Hepatocyte (in vitro differentiated cells): ENCODE data around the gene PPP4R3C. TPM values are rescaled to one million over a fixed set of nuclear protein-coding genes. Genes with fewer than 3 reads are reported as not detected.
"Not testable (repeated sequence)": the region's sequence is repeated elsewhere in the genome, so short reads cannot be mapped to it uniquely, and the experiment has no call there.

Source experiments
- DNase-seq: peaks from one replicate; pipeline ENCODE4 v3.0.0-alpha.2; 2016; ENCODE audit warnings: low spot score
- H2AFZ ChIP-seq: fragments of 200-600 bp; sonication (generic); 2 replicates; pipeline ENCODE4 v1.6.0; 2016; ENCODE audit warnings: antibody characterized with exemption, mild to moderate bottlenecking
- H3K27ac ChIP-seq: fragments of 200-600 bp; sonication (generic); 2 replicates; pipeline ENCODE4 v1.5.1; 2016; ENCODE audit warnings: mild to moderate bottlenecking
- H3K27me3 ChIP-seq: fragments of 200-600 bp; sonication (generic); 2 replicates; pipeline ENCODE4 v1.6.1; 2016
- H3K36me3 ChIP-seq: fragments of 200-600 bp; sonication (generic); replicated peaks from 2 replicates; pipeline ENCODE4 v1.5.1; 2016; ENCODE audit warnings: low read depth; ENCODE audit not compliant: insufficient read depth
- H3K4me1 ChIP-seq: fragments of 200-600 bp; sonication (generic); 2 replicates; pipeline ENCODE4 v1.5.1; 2016; ENCODE audit warnings: mild to moderate bottlenecking, moderate library complexity; ENCODE audit not compliant: insufficient read depth
- H3K4me2 ChIP-seq: fragments of 200-600 bp; sonication (generic); 2 replicates; pipeline ENCODE4 v1.6.0; 2016
- H3K4me3 ChIP-seq: fragments of 200-600 bp; sonication (generic); 2 replicates; pipeline ENCODE4 v1.5.1; 2016; ENCODE audit warnings: mild to moderate bottlenecking
- H3K79me2 ChIP-seq: fragments of 200-600 bp; sonication (generic); 2 replicates; pipeline ENCODE4 v1.6.0; 2017; ENCODE audit warnings: mild to moderate bottlenecking
- H3K9me2 ChIP-seq: fragments of 200-600 bp; sonication (generic); replicated peaks from 2 replicates; pipeline ENCODE4 v1.6.0; 2017; ENCODE audit warnings: mild to moderate bottlenecking; ENCODE audit not compliant: insufficient read depth
- H3K9me3 ChIP-seq: fragments of 200-600 bp; sonication (generic); 2 replicates; pipeline ENCODE4 v1.5.1; 2016; ENCODE audit warnings: low read depth, mild to moderate bottlenecking
- H4K20me1 ChIP-seq: fragments of 200-600 bp; sonication (generic); 2 replicates; pipeline ENCODE4 v1.6.0; 2016; ENCODE audit warnings: mild to moderate bottlenecking; ENCODE audit not compliant: insufficient read depth, poor library complexity, severe bottlenecking
- EZH2 ChIP-seq: fragments of 200-600 bp; sonication (generic); IDR thresholded peaks from 2 replicates; pipeline ENCODE4 v1.6.1; 2016; ENCODE audit warnings: antibody characterized with exemption, mild to moderate bottlenecking, borderline replicate concordance
- EZH2phosphoT487 ChIP-seq: fragments of 200-600 bp; sonication (generic); IDR thresholded peaks from one replicate; pipeline ENCODE4 v1.6.1; 2018; ENCODE audit warnings: antibody characterized with exemption, mild to moderate bottlenecking, low read depth, moderate library complexity; ENCODE audit not compliant: unreplicated experiment, severe bottlenecking
- WGBS: methylation state at CpG from one replicate; pipeline ENCODE4 v1.1.6; 2016; ENCODE audit warnings: low lambda C conversion rate; ENCODE audit errors: missing lambda C conversion rate; 5-methylcytosine and 5-hydroxymethylcytosine counted together
- polyA plus RNA-seq: library from polyadenylated mRNA; unstranded; fragments of >200 nt; fragmentation: Nextera tagmentation; extraction: Ambion mirVana; gene quantifications from 2 replicates; pipeline ENCODE4 v1.2.1, GENCODE V29; 2016
- total RNA-seq: library from RNA; depleted of rRNA; stranded (reverse); fragments of >200 nt; gene quantifications from 2 replicates; pipeline ENCODE4 v1.2.3, GENCODE V29; 2014
- TF ChIP-seq, protein P1 (sequence below): fragments of 200-600 bp; sonication (generic); IDR thresholded peaks from 2 replicates; pipeline ENCODE4 v1.5.1; 2016; ENCODE audit warnings: antibody characterized with exemption, mild to moderate bottlenecking; ENCODE audit not compliant: poor library complexity

The PPP4R3C gene
- total and polyA plus RNA-seq, 2 experiments from 2014 or later = not detected

DNA sequence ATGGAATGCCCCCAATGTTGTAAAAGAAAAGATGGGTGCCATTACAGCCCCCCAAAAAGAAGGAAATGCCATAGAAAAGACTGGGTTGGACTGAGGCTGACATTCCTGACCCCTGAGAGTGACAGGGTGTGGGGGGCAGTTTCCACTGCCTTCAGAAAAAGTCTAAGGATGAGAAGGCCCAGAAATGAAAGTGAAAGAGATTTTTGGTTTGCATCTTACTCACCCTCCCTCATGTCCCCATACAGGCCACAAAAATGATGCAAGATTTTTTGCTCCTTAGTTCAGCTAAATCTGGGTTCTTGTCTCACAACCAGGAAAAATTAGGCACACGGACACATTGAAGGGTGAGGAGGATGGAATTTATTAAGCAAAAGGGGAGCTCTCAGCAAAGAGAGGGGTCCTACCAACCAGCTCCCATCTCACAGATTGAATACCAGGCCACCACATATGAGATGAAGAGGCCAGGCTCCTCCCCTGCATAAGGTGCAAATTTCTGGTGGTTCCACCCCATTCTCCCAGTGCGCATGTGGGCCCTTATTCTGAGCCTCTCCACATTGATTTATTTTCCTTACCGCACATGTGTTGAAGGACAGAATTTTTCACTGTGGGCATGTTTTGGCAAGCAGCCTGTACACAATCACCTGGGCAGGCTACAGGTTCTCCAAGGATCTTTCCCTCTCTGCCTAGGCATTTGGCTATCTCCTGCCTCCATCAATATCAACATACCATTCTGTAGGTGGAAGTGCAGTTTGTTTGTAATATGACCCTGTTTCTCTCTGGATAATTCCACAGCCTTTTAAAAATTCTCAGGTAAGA lies 18.8 kb downstream of the PPP4R3C start:
- no peaks in the 10 kb centered on the region for H4K20me1 ChIP-seq
- H3K4me1 ChIP-seq = peaks cover 3% of the 10 kb centered on the region
- H3K9me3 ChIP-seq = no peaks in the 10 kb centered on the region
- peak overlapping the region; percentile 54 for H3K27ac ChIP-seq
- no peaks in the 10 kb centered on the region for H3K79me2 ChIP-seq
- TF ChIP-seq EZH2 (no peak), EZH2phosphoT487 (no peak)
- TF ChIP-seq, protein P1, sequence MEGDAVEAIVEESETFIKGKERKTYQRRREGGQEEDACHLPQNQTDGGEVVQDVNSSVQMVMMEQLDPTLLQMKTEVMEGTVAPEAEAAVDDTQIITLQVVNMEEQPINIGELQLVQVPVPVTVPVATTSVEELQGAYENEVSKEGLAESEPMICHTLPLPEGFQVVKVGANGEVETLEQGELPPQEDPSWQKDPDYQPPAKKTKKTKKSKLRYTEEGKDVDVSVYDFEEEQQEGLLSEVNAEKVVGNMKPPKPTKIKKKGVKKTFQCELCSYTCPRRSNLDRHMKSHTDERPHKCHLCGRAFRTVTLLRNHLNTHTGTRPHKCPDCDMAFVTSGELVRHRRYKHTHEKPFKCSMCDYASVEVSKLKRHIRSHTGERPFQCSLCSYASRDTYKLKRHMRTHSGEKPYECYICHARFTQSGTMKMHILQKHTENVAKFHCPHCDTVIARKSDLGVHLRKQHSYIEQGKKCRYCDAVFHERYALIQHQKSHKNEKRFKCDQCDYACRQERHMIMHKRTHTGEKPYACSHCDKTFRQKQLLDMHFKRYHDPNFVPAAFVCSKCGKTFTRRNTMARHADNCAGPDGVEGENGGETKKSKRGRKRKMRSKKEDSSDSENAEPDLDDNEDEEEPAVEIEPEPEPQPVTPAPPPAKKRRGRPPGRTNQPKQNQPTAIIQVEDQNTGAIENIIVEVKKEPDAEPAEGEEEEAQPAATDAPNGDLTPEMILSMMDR = no peak
- H3K9me2 ChIP-seq = no peaks in the 10 kb centered on the region
- H3K27me3 ChIP-seq = no peaks in the 10 kb centered on the region
- WGBS = 56% methylated on average over 3 of the region's 3 CpGs
- peak overlapping the region; percentile 45 for H2AFZ ChIP-seq
- H3K4me2 ChIP-seq = no peak overlapping the region
- no peaks in the 10 kb centered on the region for H3K36me3 ChIP-seq
- no peak for DNase-seq
- H3K4me3 ChIP-seq = no peak overlapping the region

DNA sequence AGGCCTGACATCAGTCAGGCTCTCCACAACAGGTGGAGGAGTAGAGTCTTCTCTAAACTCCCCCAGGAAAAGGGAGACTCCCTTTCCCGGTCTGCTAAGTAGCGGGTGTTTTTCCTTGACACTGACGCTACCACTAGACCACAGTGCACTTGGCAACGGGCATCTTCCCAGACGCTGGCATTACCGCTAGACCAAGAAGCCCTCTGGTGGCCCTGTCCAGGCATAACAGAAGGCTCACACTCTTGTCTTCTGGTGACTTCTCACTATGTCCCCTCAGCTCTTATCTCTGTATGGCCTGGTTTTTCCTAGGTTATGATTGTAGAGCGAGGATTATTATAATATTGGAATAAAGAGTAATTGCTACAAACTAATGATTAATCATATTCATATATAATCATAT lies 20.7 kb downstream of the PPP4R3C start:
- H2AFZ ChIP-seq, H3K27me3 ChIP-seq, H3K9me3 ChIP-seq, H3K4me1 ChIP-seq, H4K20me1 ChIP-seq, H3K79me2 ChIP-seq, H3K4me2 ChIP-seq, H3K9me2 ChIP-seq, H3K36me3 ChIP-seq, H3K27ac ChIP-seq, DNase-seq, H3K4me3 ChIP-seq: not testable (repeated sequence)
- WGBS = 74% methylated on average over 7 of the region's 7 CpGs

DNA sequence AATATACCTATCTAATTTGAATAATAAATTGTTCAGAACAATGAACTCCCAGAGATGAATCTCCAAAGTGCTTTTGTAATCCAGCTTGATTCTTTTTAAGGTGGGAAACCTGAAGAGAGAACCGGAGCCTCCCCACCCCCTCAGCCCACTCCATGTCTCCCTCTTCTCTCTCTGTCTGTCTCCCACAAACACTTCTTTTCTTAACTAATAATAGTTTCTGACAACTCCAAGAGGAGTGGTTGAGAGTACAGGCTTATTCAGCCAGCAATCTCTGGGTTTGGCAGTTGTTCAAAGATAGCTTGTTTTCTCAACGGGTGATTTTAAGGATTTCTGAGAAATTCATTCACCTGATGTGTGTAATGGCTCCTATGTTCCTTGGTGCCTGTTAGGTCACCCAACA lies 23.4 kb downstream of the PPP4R3C start:
- no peaks in the 10 kb centered on the region for H3K4me1 ChIP-seq
- H3K4me2 ChIP-seq = no peak overlapping the region
- H3K27me3 ChIP-seq = no peaks in the 10 kb centered on the region
- no peaks in the 10 kb centered on the region for H3K79me2 ChIP-seq
- 85% methylated on average over 2 of the region's 2 CpGs for WGBS
- DNase-seq = no peak
- no peaks in the 10 kb centered on the region for H3K9me2 ChIP-seq
- H3K9me3 ChIP-seq = no peaks in the 10 kb centered on the region
- TF ChIP-seq EZH2 (no peak), EZH2phosphoT487 (no peak)
- TF ChIP-seq, protein P1 = no peak
- H3K36me3 ChIP-seq = no peaks in the 10 kb centered on the region
- no peak overlapping the region for H3K27ac ChIP-seq
- H3K4me3 ChIP-seq = no peak overlapping the region
- H4K20me1 ChIP-seq = no peaks in the 10 kb centered on the region
- H2AFZ ChIP-seq = no peak overlapping the region

DNA sequence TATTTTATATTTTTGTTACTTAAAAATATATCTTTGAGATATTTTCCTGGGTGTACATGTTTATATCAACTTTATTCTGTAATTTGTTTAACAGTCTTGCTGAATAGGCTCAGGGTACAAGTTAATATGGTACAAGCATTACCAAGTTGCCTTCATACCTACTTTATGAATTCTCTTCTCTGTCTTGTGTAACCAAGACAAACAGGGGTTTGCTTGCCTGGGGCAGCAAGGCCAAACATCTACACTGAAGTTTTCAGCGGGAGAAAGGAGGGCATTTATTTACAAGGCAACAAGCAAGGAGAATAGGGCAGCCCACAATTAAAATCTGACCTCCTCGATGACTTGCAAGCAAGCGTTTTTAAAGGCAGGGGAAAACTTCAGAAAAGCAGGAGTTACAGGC lies 24.2 kb downstream of the PPP4R3C start:
- H3K4me1 ChIP-seq = no peaks in the 10 kb centered on the region
- no peaks in the 10 kb centered on the region for H3K36me3 ChIP-seq
- H2AFZ ChIP-seq = no peak overlapping the region
- 68% methylated on average over 3 of the region's 3 CpGs for WGBS
- H3K9me3 ChIP-seq = no peaks in the 10 kb centered on the region
- no peak for DNase-seq
- no peak overlapping the region for H3K4me2 ChIP-seq
- H3K79me2 ChIP-seq = no peaks in the 10 kb centered on the region
- TF ChIP-seq EZH2phosphoT487 = no peak
- H3K9me2 ChIP-seq = no peaks in the 10 kb centered on the region
- H4K20me1 ChIP-seq = no peaks in the 10 kb centered on the region
- H3K27ac ChIP-seq = peak overlapping the region; percentile 13
- no peaks in the 10 kb centered on the region for H3K27me3 ChIP-seq
- no peak overlapping the region for H3K4me3 ChIP-seq
